HEK293T (cell line): Measurements from ENCODE around the gene OCA2.

Experiments
- CTBP1 ChIP-seq: fragments of 450-650 bp; IDR thresholded peaks from 2 replicates; pipeline ENCODE4 v1.6.1; 2016; ENCODE audit warnings: borderline replicate concordance
- ELF4 ChIP-seq: fragments of 450-650 bp; IDR thresholded peaks from 2 replicates; pipeline ENCODE4 v1.6.1; 2017; ENCODE audit warnings: antibody characterized with exemption
- FOXK2 ChIP-seq: fragments of 450-650 bp; IDR thresholded peaks from 2 replicates; pipeline ENCODE4 v1.6.1; 2016; ENCODE audit warnings: mild to moderate bottlenecking
- L3MBTL2 ChIP-seq: fragments of 450-650 bp; conservative IDR thresholded peaks from 2 replicates; pipeline ENCODE4 v1.6.1; 2016; ENCODE audit warnings: mild to moderate bottlenecking
- NFRKB ChIP-seq: fragments of 450-650 bp; IDR thresholded peaks from 2 replicates; pipeline ENCODE4 v1.6.1; 2016; ENCODE audit warnings: mild to moderate bottlenecking, moderate library complexity
- PKNOX1 ChIP-seq: fragments of 450-650 bp; IDR thresholded peaks from 2 replicates; pipeline ENCODE4 v1.6.1; 2016
- SP1 ChIP-seq: fragments of 450-650 bp; IDR thresholded peaks from 2 replicates; pipeline ENCODE4 v1.6.1; 2017
- SUZ12 ChIP-seq: fragments of 450-650 bp; IDR thresholded peaks from 2 replicates; pipeline ENCODE4 v1.6.1; 2016; ENCODE audit warnings: mild to moderate bottlenecking

GRCh38 chr15:27851858-27852210 is 247.3 kb downstream of the OCA2 start:
- no peak for TF ChIP-seq NFRKB
- TF ChIP-seq SP1: no peak
- no peak for TF ChIP-seq FOXK2
- no peak for TF ChIP-seq PKNOX1
- TF ChIP-seq SUZ12: no peak
- no peak for TF ChIP-seq CTBP1
- no peak for TF ChIP-seq ELF4
- TF ChIP-seq L3MBTL2: no peak
